HG03139 (cell line): ENCODE measurements around the gene HECTD4.
"Not testable (repeated sequence)": the region's sequence is repeated elsewhere in the genome, so short reads cannot be mapped to it uniquely, and the experiment has no call there.

ENCODE experiments used
- ATAC-seq: cut with Tn5 transposase; IDR thresholded peaks from one replicate; pipeline ENCODE4 v1.9.1; 2021; ENCODE audit not compliant: unreplicated experiment

HECTD4 gene

DNA sequence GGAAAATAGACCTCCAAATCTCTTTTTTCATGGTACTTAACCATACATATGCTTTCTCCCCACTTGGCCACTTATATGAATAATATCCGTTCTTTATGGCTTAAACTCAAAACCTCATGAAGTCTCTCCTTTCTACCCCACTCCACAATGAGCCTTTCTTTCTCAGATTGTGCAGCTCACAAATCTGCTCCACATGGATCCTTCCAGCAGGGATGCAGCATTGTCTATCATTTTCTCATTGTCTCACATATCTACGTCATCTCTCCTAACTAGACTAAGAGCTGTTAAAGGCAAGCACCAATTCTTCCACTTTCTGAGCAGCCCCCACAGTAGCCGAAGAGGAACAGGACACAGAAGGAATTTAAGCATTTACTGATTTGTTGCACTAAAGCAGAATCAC lies 106.4 kb downstream of the HECTD4 start:
- no peak for ATAC-seq

DNA sequence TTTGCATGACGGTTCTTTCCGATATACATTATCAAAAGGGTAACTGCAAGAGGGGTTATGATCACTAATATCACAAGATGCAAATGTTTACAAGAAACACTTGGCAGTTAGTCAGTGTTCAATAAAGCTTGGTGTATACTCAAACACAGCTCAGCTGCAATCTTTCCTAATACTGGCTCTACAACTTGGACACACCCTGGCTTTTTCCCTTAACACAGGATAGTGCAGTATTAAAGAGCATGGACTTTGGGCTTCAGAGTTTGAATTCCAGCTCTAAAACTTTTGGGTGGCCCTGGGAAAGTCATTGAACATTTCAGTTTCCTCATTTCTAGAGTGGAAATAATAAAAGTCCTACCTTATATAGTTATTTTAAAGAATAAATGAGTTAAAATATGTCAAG lies 107.0 kb downstream of the HECTD4 start:
- ATAC-seq, result no peak

- ATAC-seq, result no peak
These were observed 111.6 kb downstream of the HECTD4 start for GRCh38 chr12:112270673-112271072.

DNA sequence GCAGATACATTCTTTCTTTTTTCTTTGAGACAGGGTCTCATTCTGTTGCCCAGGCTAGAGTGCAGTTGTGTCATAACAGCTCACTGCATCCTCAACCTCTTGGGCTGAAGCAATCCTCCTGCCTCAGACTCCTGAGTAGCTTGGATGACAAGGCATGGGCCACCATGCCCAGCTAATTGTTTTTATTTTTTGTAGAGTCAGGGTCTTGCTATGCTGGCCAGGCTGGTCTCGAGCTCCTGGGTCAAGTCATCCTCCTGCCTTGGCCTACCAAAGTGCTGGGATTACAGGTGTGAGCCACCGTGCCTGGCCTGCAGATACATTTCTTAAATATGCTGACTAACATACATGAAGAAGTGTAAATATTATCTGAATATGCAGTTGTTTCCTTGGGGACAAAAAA lies 115.8 kb downstream of the HECTD4 start:
- ATAC-seq, result no peak

DNA sequence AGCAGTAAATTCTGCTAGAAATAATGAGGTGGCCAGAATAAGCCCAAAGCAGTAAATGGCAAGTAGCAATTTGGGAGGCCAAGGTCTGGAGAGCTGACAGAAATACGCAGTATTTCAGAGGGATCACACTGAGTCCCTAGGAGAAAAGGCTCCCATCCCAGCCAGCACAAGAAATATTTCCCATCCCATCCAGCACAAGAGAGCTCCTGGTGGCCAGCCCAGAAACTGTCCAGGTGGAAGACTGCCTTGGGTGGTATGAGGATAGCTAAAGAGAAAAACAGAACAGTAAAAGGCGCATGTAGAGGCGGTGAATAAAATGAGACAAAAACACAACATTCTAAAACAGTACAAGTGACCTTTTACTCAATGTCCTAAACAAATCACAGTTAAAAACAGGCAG lies 120.7 kb downstream of the HECTD4 start:
- ATAC-seq, result no peak

GRCh38 chr12:112258926-112259325 lies 123.3 kb downstream of the HECTD4 start:
- ATAC-seq, result no peak

- ATAC-seq, result no peak
These were observed 125.5 kb downstream of the HECTD4 start for GRCh38 chr12:112256780-112257179.

GRCh38 chr12:112252184-112252583 lies 130.0 kb downstream of the HECTD4 start:
- ATAC-seq, result no peak

DNA sequence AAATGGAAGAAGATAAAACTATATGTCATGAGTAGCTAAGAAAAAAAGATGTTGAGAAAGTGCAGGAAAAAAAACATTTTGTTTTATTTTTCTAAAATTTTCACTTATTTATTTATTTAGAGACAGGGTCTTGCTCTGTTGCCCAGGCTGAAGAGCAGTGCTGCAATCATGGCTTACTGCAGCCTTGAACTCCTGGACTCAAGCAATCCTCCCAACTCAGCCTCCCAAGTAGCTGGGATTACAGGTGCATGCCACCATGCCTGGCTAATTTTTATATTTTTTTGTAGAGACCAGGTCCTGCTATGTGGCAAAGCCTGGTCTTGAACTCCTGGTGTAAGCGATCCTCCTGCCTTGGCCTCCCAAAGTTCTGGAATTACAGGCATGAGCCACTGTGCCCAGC lies 137.3 kb downstream of the HECTD4 start:
- ATAC-seq, result not testable (repeated sequence)

- ATAC-seq, result no peak
These were observed 138.7 kb downstream of the HECTD4 start for GRCh38 chr12:112243255-112244110.

DNA sequence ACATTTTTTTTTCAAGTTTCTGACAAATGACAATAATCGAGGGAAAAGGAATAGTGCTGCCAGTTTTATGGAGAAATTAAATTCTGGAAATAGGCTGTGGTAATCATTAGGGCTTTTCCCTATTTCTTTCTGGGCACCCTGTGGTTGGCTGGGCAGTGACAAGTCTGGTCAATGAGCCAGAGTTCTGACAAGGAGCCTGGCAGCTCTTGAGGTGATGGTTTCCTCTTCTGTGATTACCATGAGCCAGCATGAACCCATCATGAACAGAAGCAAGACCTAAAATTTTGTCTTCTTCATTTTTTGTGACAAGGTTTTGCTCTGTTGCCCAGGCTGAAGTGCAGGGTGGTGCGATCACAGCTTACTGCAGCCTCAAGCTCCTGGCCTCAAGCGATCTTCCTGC lies 141.1 kb downstream of the HECTD4 start:
- no peak for ATAC-seq

DNA sequence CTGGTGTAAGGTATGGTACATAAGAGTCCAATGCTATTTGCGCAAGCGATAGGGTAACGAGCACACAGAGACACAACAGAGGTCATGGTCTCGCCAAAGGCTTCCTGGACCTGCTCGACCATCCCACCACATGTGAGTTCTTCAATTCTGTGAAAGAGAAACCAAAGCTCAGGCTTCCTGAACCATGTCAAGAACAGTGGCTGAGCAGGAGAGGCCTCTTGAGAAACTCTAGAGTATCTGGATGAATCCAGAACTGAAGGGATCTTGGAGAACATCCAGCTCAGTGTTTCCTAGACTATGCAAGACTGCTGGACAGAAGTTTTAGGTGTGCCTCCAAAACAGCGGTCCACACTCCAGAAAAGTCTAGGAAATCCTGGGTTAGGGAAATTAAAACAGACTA lies 142.3 kb downstream of the HECTD4 start:
- ATAC-seq, result no peak

- ATAC-seq, result no peak
These were observed 143.2 kb downstream of the HECTD4 start for GRCh38 chr12:112239020-112239419.

DNA sequence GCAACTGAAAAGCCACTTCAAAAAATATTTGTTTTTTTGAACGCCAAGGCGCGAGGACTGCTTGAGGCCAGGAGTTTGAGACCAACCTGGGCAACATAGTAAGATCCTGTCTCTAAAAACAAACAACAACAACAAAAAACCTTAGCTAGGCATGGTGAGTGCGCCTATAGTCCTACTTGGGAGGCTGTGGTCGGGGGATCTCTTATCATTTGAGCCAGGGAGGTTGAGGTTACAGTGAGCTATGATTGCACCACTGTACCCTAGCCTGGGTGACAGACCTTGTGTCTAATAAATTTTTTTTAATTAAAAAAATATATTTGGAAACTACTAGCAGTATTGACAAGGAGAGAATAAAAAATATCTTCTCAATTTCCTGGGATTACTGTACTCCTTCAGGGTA lies 143.8 kb downstream of the HECTD4 start:
- no peak for ATAC-seq

GRCh38 chr12:112236786-112237185 lies 145.4 kb downstream of the HECTD4 start:
- no peak for ATAC-seq

- ATAC-seq, result no peak
These were observed 145.8 kb downstream of the HECTD4 start for GRCh38 chr12:112236386-112236785.

GRCh38 chr12:112234303-112234702 lies 147.9 kb downstream of the HECTD4 start:
- no peak for ATAC-seq

- no peak for ATAC-seq
These were observed 149.0 kb downstream of the HECTD4 start for GRCh38 chr12:112233242-112233641.

DNA sequence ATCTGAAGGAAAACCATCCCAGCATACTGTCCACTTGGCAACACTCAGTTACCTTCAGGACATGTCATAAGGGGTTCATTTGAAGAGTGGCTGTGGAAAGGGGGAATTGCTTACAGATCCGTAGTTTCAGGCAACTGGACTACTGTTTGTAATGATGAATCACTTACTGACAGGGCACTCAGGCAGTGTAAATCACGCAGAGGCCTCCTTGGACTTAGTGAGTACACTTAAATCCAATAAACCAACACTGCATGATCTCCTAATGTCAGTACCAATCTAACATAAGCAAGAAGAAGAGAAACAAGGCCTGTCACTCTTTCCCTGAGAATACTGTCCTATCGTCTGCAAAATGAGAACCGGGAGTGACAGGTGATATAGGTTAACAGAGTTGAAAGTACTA lies 152.1 kb downstream of the HECTD4 start:
- no peak for ATAC-seq

GRCh38 chr12:112226768-112227167 lies 155.5 kb downstream of the HECTD4 start:
- ATAC-seq, result no peak

DNA sequence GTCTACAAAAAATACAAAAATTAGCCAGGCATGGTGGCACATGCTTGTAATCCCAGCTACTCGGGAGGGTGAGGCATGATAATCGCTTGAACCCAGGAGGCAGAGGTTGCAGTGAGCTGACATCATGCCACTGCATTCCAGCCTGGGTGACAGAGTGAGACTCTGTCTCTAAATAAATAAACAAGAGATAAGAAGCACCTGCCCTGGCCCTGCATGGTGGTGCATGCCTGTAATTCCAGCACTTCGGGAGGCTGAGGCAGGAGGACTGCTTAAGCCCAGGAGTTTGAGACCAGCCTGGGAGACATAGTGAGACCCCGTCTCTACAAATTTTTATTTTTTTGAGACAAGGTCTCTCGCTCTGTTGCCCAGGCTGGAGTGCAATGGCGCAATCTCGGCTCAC lies 161.6 kb downstream of the HECTD4 start:
- ATAC-seq, result not testable (repeated sequence)

- no peak for ATAC-seq
These were observed 163.0 kb downstream of the HECTD4 start for GRCh38 chr12:112219195-112219594.

- ATAC-seq, result no peak
These were observed 164.1 kb downstream of the HECTD4 start for GRCh38 chr12:112218150-112218549.
